GM19467 (cell line): ENCODE results near the gene CLEC4G.
A peak's percentile ranks its signal among the peaks of the same experiment; 100 is the strongest.

Experiments used
- ATAC-seq: cut with Tn5 transposase; IDR thresholded peaks from one replicate; pipeline ENCODE4 v1.9.1; 2021; ENCODE audit warnings: mild to moderate bottlenecking, moderate library complexity; ENCODE audit not compliant: unreplicated experiment

The CLEC4G gene

DNA sequence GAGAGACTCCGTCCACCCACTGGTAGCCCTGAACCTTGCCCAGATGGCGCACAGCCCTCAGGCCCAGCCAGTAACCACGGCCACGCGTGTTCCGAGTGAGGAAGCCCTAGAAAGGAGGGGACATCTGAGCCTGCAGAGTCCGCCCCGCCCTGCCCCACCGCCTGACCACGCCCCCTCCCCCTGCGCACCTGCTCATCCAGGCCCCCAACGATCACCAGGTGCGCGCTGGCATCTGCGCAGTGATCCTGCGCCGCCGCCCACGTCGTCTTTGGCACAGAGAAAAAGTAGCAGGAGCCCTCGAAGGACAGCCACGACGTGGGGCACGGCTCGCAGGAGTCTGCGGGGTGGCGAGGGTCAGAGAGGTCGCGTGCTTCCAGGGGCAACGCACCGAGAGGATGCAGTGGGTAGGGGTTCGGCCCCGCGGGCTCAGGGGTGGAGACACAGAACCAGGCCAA is 2.1 kb downstream of the CLEC4G start:
- no peak for ATAC-seq

DNA sequence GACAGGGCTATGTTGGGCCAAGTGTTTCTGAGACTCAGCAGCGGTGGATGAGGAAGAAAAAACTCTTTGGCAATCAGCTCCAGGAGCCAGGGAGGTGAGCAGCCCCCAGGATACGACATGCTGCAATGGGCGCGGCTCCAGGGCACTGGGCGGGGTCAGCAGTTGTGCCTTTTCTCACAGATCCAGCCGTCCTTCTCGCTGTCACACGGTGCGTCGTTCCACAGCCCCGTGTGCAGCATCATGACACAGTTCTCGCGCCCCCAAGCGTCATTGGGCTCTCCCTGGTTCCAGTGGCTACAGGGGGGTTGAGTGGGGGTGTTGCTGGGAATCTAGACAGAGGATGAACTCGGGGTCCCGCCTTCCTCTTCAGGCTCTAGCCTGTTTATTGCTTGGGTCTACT is 2.7 kb downstream of the CLEC4G start:
- ATAC-seq = no peak

DNA sequence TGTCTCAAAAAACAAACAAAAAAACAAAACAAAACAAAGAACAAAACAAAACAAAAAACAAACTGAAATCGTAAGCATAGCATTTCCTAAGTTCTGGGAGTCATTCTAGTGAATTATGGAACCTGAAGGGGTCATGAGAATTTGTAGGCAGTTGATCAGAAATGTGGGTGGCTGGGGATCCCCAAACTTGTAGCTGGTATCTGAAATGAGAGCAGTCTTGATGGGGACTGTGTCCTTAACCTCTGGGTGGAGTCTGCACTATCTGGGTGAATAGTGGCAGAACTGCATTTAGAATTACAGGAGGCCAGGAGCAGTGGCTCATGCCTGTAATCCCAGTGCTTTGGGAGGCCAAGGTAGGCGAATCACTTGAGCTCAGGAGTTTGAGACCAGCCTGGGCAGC is 6.1 kb downstream of the CLEC4G start:
- no peak for ATAC-seq

DNA sequence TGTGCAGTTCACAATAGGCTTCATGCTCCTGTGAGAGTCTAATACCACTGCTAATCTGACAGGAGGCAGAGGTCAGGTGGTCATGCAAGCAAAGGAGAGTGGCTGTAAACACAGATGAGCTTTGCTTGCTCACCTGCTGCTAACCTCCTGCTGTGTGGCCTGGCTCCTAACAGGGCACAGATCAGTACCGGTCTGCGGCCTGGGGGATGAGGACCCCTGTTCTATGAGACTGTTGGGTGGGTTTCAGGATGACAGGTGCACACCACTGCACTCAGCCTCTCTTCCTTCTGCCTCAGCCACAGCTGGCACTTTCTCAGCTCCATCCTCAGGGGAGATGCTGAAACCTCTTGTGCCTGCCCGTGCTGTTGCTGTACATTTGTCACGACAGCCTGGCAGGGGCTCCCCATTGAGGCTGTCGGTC is 9.7 kb downstream of the CLEC4G start:
- no peak for ATAC-seq

DNA sequence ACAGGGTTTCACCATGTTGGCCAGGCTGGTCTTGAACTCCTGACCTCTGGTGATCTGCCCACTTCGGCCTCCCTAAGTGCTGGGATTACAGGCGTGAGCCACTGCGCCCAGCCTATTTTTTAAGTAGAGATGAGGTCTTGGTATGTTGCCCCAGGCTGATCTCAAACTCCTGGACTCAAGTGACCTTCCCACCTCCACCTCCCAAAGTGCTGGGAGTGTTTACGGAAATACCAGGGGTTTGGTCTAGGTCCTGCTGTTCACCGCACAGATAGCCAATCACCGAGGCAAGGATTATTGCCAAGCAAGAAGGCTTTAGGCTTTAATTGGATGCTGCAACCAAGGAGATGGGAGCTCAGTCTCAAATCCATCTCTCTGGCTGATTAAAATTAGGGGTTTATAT is 11.6 kb downstream of the CLEC4G start:
- ATAC-seq = no peak

DNA sequence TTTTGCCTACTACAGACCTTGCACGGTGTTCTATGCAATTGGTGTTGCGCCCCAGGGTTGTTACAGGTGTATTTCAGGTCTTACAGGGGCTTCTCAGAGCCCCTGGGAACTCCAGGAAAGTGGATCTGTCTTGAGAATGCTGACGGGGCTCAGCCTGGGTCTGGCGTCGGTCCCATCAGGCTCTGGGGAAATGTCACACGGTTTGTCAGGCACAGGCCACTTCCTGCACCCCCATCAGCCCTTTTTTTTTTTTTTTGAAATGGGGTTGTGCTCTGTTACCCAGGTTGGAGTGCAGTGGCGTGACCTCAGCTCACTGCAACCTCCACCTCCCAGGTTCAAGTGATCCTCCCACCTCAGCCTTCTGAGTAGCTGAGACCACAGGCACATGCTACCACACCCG is 13.2 kb downstream of the CLEC4G start:
- no peak for ATAC-seq

DNA sequence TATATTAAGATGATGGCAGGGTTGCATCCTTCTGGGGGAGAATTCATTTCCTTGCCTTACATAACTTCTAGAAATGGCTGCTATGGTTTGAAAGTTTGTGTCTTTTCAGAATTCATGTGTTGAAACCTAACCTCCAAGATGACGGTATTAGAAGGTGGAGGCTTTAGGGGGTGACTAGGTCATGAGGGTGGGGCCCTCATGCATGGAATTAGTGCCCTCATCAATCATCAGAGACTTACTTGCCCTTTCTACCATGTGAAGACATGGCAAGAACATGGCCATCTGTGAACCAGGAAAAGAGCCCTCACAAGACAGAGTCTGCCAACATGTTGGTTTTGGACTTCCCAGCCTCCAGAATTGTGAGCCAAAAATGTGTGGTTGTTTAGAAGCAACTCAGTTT is 15.1 kb downstream of the CLEC4G start:
- ATAC-seq = no peak

DNA sequence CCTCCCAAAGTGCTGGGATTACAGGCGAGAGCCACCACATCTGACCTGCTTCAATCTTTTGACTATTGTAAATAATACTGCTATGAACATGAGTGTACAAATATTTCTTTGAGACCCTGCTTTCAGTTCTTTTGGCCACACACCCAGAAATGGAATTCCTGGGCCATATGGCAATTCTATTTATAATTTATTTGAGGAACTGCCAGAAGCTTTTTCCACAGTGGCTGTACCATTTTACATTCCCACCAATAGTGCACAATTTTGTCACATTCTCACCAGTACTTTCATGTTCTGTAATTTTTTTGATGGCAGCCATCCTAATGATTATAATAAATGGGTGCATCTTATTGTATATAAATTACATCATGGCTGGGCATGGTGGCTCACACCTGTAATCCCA is 16.2 kb downstream of the CLEC4G start:
- ATAC-seq = no peak

DNA sequence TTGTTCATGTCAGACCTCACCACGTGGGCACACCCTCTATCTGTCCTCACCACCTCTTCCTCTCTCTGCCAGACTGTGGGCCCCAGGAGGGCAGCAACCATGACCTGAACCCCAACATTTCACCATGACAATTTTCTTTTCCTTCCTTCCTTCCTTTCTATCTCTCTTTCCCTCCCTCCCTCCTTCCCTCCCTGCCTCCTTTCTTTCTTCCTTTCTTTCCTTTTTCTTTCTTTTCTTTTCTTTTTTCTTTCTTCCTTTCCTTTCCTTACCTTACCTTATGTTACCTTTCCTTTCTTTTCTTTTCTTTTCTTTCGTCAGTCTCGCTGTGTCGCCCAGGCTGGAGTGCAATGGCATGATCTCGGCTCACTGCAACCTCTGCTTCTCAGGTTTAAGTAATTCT is 21.3 kb downstream of the CLEC4G start:
- no peak for ATAC-seq

DNA sequence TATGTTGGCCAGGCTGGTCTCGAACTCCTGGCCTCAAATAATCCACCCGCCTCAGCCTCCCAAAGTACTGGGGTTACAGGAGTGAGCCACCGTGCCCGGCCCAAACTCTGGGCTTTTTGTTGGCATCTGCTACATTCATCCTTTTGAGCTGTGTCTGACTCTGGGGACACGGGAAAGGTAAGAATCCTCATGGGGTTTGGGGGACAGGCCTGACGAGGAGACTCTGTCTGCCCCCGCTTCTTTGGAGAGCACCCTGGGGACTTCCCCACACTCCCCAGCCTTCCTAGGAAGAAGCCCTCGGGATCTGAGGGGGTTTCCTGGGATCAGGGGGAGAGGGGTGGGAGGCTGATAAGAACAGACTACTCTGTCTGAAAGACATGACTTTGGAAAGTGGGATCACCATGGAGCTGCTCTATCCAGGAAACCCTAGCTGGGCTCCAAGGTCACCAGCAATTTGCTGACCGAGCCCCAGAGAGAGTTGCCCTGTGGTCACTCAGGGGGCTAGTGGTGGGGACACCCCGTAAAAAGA is 21.9 kb downstream of the CLEC4G start:
- no peak for ATAC-seq

DNA sequence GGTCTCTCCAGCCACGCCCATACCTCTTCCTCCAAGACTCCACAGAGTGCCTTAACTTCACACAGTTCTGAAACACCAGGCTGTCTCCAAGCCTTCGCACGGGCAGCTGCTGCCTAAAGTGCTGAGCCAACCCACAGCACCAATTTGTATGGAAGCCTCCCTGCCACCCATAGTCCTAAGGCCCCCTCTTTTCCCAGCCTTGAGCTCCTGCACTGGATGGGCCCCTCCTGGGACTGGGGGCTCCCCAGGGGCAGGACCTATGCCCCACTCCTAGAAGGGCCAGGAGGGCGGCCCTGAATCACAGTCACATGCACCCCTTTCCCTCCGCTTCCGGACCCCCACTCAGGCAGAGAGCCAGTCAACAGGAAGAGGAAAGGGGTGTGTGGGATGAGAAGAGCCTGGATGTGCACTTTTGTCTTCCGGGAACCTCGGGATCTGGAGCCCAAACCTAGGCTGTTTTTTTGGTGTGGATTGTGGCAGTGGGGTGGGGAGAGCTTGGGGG is 24.9 kb downstream of the CLEC4G start:
- ATAC-seq = no peak

DNA sequence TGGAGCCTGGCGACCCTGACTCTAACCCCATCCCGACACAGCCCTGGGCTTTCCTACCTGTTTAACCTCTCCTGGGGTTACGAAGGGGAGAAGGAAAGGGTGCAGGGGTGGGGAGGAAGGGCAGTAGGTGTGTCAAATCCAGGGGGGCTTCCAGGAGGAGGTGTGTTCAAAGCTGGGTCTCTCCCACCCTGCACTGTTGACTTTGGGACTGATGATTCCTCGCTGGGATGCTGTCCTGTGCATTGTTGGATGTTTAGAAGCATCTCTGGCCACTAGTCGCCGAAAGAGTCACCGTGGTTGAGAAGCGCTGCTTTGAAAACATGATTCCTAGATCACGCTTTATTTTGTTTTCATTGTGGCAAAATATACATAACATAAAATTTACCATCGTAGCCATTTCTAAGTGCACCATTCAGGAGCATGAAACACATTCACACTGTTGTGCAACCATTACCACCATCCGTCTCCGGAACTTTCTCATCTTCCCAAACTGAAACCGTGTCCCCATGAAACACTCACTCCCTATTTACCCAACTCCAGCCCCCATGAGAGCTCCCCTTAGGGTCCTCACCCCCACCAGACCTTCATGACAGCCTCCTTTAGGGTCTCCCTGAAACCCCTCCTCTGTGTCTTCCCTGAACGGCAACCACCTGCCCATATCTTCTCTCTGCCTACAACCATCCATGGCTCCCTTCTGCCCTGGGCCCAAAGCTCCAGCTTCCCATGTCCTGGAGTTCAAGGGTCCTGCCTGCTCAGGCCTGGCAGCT is 25.5 kb downstream of the CLEC4G start:
- no peak for ATAC-seq

DNA sequence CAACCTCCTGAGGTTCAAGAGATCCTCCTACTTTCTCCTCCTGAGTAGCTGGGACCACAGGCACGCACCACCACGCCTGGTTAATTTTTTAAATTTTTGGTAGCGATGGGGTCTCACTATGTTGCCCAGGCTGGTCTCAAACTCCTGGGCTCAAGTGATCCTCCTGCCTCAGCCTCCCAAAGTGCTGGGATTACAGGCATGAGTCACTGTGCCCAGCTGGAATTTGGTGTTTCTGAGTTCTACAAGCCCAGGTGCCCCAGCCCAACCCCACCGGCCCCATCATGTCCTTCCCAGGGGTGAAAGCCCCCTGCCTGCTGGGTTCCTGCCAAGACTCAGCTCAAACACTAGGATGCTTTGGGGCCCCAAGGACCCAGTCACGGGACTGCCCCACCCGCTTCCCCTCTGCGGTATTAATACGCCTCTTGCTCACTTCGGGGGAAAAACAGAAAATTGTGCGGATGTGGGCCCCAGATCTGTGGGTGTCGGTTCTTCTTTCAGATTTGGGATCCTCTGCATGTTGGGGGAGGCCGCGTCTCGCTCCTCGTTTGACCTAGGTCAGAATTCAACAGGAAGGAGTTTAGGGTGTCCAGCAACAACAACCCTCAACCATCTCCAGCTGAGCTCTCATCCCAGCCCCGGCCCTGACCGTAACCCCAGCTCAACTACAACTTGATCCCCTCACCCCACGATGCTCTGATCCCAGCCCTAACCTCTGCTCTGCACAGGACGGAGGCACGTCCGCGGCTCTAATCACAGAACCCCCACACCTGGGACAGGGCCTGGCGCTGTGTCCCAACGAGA is 26.3 kb downstream of the CLEC4G start:
- ATAC-seq = peak; percentile 41

DNA sequence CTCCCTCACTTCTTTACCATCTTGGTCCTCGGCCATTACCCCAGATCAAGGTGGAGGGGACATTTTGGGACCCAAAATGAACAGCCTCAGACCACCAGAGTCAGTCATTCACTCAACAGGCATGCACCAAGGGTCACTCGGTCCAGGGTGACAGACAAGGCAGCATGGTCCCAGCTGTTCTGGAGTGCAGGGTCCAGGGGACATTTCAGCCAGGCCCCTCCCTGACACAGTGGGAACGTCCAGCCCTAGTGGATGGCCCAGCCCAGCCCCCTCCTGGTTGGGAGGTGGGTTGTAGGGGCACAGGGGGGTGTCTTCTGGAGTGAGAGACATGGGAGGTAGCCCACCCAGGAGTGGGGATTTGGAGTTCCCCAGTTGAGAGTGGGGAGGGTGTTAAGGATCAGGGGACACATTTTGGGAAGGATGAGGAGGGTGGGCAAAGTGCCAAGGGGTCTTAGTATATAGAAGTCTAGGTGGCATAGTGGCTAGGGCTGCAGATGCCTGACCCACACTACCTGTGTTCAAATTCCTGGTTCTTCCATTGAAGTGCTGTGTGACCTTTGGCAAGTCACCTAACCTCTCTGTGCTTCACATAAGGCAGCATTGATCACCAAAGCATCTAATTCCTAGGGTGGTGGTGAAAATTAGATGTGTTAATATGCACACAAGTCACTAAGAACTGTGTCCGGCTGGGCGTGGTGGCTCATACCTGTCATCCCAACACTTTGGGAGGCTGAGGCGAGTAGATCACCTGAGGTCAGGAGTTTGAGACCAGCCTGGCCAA is 27.4 kb downstream of the CLEC4G start:
- no peak for ATAC-seq

DNA sequence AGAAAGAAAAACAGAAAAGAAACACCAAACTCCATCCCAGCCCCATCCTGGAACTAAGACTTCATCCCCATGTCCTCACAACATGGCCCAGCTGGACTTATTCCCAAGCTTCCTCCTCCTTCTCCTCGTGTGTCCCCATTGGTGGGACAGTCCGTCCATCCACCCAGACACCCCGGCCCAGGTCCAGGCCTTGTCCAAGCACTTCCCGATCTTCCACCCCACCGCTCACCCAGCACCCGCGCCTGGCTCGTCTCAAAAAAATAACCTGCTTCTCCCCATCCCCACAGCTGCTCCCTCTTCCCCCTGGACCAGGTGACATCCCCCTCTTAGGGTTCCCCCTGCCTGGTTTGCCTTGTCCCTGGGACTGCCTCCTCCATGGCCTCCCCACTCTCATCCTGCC is 28.6 kb downstream of the CLEC4G start:
- no peak for ATAC-seq

DNA sequence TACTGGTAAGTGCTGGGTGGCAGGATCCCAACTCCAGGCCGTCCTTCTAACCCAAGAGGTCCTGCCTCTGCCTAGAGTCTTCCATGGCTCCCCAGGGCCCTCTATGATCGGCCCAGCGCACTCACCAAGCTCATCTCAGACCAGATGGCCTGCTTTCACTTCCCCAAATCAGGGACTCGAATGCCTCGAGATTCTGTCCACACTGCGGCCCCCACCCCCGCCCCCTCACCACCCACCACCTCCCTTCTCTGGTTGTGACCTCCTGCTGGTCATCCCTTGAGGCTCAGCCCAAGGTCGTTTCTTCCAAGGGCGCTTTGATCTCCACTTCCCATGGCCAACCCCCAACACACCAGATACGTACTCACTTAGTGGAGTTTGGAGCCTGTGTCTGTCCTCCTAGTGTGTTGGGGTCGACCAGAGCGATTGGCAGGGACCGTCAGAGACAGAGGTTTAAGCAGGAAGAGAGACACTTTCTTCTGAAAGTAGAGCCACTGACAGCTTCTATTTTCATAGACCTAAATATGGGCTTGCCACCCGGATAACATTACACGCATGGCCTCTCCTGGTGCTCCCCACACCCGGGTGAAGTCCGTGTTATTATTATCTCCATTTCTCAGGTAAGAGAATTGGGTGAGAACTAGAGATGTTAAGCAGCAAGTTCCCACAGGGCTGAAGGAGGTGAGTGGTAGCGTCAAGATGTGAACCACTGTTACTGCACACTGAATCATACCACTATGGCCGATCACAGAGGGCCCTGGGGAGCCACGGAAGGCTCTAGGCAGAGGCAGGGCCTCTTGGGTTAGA is 30.1 kb downstream of the CLEC4G start, which contains the start of gene FCER2:
Gene FCER2 (minus strand): TSS at position 478 of the 804 bp plus-strand sequence. CDS start 2,371 bp downstream, outside the sequence.
- ATAC-seq = peak; percentile 53

DNA sequence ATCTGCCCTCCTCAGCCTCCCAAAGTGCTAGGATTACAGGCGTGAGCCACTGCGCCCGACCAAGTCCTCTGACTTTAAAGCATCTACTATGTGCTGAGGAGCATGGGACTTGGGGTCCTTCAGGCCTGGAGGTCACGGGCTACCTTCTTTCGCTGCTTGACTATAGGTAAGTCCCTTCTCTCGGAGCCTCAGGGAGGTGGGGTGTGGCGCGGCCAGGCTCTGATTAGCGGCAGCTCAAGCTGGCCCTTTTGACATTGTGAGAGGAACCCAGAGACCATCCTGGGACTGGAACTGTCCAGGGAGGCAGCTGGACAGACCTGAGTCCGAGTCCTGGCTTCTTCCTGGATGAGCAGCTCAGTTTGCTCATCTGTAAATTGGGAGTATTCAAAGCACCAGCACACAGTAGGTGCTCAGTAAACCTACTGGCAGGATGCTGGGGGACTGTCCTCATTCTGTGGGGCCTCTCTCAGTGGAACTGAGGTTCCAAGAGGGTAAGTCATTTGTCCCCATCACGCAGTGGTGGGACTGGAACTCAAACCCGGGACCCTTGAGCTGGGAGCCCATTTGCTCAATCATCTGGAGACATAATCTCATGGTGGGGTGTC is 30.8 kb downstream of the CLEC4G start:
- ATAC-seq = no peak

DNA sequence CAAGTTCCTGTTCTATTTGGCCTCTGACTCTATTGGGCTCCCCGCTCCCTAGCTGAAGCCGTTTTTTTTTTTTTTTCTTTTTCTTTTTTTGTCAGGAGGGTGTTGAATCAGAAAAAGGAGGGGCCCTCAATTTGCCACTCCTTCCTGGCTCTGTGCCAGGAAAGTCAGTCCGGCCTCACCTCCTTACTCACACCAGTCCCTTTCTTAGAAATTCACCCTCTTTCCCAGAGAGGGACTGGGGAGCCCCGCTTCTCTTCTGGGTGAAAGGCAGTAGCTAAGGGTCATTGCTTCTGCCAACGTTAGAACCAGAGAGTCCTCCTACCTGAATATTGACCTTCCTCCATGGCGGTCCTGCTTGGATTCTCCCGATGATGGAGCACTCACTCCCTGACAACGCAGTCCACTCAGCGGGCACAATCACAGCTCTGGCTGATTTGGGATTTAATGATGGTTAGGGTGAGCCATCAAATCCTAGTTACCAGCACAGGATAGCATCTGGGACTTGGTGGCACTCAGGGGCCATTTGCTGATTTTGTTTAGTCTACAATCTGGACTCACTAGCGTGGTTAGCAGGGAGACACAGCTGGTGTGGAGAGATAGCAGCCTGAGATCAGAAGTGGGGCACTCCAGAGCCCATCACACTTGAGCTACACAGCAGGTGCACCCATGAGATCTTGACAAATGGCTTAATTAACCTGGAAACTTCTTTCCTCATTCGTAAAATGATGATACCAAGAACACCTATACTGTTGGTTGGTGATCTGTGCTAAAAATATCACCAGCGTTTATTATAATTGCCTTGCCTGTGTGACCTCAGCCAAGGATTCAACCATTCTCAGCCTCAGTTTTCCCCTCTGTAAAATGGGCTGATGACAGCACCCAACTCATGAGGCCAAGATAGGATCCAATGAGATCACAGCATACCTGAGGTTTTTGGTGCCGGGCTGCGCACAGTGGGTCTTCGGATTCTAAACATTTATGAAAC is 32.2 kb downstream of the CLEC4G start:
- ATAC-seq = no peak
